Measurements from ENCODE around the gene SVEP1. TPM values are rescaled to one million over a fixed set of nuclear protein-coding genes. Genes with fewer than 3 reads are reported as not detected.
A peak's percentile ranks its signal among the peaks of the same experiment; 100 is the strongest.

Gene SVEP1
- polyA plus RNA-seq, 1 experiment, result 24.8 TPM

DNA sequence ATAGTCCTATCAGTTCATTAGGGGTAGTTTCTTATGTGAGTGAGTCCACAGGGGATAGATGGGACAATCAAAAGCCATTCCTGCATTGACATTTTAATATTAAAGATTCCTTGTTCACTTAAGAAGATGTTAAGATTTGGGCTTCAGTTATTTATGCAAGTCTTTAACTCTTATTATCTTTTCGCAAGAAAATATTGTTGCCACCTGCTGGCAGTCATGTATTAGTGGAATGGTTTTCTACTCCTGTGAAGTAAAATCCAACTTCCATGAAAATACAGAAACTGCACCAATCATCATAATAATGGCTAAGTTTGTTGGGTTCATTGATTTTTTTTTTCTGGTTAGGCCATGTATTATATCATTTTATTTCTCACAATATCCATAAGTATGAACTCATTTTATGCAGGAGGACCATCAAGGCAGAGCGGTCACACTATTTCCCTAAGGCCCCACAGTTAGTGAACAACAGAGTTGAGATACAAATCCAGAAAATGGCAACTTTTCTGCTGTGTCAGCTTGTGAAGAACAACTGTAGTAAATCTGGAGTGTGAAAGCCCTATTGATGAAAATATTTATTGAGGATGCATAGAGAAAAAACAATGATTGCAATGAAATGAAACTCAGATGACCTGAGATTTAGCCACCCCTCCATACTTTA lies 153.4 kb downstream of the SVEP1 start:
- ChIA-PET POLR2A (no interaction called here), CTCF (interaction anchor here (1.0 kb wide), 1 partner anchor 197 kb away, joined by 3 read pairs; no protein-coding TSS in a partner anchor)
- peaks cover 8% of the 10 kb centered on the region for H3K36me3 ChIP-seq (ENCODE audit: control insufficient read depth, insufficient read depth, low read length)
- H3K4me3 ChIP-seq (ENCODE audit: low read depth, low read length), result no peak overlapping the region
- H3K27me3 ChIP-seq (ENCODE audit: control insufficient read depth, insufficient read depth, low read length), result no peaks in the 10 kb centered on the region
- TF ChIP-seq, protein P1, sequence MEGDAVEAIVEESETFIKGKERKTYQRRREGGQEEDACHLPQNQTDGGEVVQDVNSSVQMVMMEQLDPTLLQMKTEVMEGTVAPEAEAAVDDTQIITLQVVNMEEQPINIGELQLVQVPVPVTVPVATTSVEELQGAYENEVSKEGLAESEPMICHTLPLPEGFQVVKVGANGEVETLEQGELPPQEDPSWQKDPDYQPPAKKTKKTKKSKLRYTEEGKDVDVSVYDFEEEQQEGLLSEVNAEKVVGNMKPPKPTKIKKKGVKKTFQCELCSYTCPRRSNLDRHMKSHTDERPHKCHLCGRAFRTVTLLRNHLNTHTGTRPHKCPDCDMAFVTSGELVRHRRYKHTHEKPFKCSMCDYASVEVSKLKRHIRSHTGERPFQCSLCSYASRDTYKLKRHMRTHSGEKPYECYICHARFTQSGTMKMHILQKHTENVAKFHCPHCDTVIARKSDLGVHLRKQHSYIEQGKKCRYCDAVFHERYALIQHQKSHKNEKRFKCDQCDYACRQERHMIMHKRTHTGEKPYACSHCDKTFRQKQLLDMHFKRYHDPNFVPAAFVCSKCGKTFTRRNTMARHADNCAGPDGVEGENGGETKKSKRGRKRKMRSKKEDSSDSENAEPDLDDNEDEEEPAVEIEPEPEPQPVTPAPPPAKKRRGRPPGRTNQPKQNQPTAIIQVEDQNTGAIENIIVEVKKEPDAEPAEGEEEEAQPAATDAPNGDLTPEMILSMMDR (IDR thresholded peaks at IDR 0.05; ENCODE audit: insufficient read depth, low read depth, low read length), result peak; percentile 45
- no peak for DNase-seq (ENCODE audit: low read depth)

GRCh38 chr9:110414471-110414870 lies 165.1 kb downstream of the SVEP1 start:
- CTCF ChIA-PET, result interaction anchor here (1.0 kb wide), 1 partner anchor 186 kb away, joined by 3 read pairs; no protein-coding TSS in a partner anchor
- TF ChIP-seq, protein P1 (IDR thresholded peaks at IDR 0.05; ENCODE audit: insufficient read depth, low read depth, low read length), result no peak
- Histone ChIP-seq H3K4me3 (ENCODE audit: low read depth, low read length) (no peak overlapping the region), H3K27me3 (ENCODE audit: control insufficient read depth, insufficient read depth, low read length) (no peaks in the 10 kb centered on the region), H3K36me3 (ENCODE audit: control insufficient read depth, insufficient read depth, low read length) (peaks cover 6% of the 10 kb centered on the region)
- DNase-seq (ENCODE audit: low read depth), result no peak
- POLR2A ChIA-PET, result no interaction called here

DNA sequence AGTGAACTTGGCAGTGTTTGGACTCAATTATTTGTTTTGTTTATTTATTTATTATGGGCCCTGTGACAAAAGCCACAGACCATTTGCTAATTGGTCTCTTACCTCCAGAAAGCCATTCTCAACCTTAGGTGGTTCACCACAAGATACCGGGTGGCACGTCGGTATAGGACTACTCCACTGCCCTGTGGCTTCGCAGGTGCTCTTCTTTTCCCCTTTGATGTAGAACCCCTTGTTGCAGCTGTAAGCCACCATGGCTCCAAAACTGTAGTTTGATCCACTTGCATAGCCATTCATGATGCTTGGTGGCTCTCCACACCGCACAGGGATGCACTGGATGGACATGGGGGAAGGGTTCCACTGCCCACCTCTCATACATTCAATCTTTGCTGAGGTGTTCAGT lies 168.6 kb downstream of the SVEP1 start:
- POLR2A ChIA-PET, result no interaction called here
- Histone ChIP-seq H3K4me3 (ENCODE audit: low read depth, low read length) (no peak overlapping the region), H3K36me3 (ENCODE audit: control insufficient read depth, insufficient read depth, low read length) (peaks cover 16% of the 10 kb centered on the region), H3K27me3 (ENCODE audit: control insufficient read depth, insufficient read depth, low read length) (no peaks in the 10 kb centered on the region)
- TF ChIP-seq, protein P1 (IDR thresholded peaks at IDR 0.05; ENCODE audit: insufficient read depth, low read depth, low read length), result no peak
- no peak for DNase-seq (ENCODE audit: low read depth)
- CTCF ChIA-PET, result no interaction called here

DNA sequence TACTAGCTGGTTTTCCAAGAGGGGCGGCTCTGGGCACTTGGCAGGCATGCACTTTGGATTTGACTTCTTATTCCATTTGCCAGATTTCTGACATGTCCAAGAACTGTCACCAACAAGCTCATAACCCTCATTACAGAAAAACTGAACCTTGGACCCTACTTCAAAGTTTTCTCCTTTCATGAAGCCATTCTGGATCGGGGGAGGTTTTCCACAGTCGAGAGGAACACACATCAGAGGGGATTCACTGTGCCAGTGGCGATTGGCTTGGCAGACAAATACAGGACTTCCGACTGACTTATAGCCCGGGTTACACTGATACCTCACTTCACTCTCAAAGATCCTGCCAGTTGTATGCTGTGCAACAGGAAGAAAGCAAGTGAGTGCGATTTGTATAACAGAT lies 170.9 kb downstream of the SVEP1 start:
- POLR2A ChIA-PET, result no interaction called here
- no peak for DNase-seq (ENCODE audit: low read depth)
- H3K4me3 ChIP-seq (ENCODE audit: low read depth, low read length), result no peak overlapping the region
- TF ChIP-seq, protein P1 (IDR thresholded peaks at IDR 0.05; ENCODE audit: insufficient read depth, low read depth, low read length), result no peak
- H3K36me3 ChIP-seq (ENCODE audit: control insufficient read depth, insufficient read depth, low read length), result peaks cover 15% of the 10 kb centered on the region
- H3K27me3 ChIP-seq (ENCODE audit: control insufficient read depth, insufficient read depth, low read length), result no peaks in the 10 kb centered on the region
- CTCF ChIA-PET, result no interaction called here

DNA sequence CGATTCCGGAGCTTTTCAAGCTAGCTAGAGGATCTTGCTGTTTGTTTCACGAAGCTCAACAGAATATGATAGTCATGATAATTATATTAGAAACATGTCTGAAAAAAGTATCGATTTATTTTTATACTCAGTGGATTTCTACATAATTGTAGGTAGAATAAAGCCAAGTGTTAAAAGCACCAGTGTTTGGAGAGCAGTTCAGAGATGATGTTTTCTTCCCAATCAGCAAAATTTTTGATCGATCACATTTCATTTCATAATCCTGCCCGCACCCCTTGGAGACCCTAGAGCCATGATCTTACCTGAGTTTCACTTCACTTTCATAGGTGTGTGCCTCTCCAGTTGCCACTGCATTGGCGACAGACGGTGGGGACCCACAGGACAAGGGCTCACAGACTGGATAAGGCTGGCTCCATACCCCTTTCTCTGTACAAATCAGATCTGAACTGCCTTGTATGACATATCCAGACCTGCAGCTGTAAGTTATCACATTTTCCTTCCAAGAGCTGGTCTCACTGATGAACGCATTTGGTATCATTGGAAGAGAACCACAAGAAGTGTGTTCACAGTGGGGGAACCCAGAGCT lies 173.6 kb downstream of the SVEP1 start:
- CTCF ChIA-PET, result no interaction called here

More for the DNA sequence above, 173.6 kb downstream of the SVEP1 start:
- no peak for DNase-seq (ENCODE audit: low read depth)
- H3K36me3 ChIP-seq (ENCODE audit: control insufficient read depth, insufficient read depth, low read length), result peaks cover 11% of the 10 kb centered on the region
- POLR2A ChIA-PET, result no interaction called here
- no peaks in the 10 kb centered on the region for H3K27me3 ChIP-seq (ENCODE audit: control insufficient read depth, insufficient read depth, low read length)
- H3K4me3 ChIP-seq (ENCODE audit: low read depth, low read length), result no peak overlapping the region
- TF ChIP-seq, protein P1 (IDR thresholded peaks at IDR 0.05; ENCODE audit: insufficient read depth, low read depth, low read length), result no peak

Measured in BJ (cell line).